IMR-90 (cell line): ENCODE measurements around the gene HEXA. TPM values are rescaled to one million over a fixed set of nuclear protein-coding genes. Genes with fewer than 3 reads are reported as not detected.

ENCODE experiments used
- ATAC-seq: fragments of 200-7000 bp; cut with Tn5 transposase; 2 replicates; pipeline ENCODE4 v1.9.1; 2020; ENCODE audit warnings: low read depth, mild to moderate bottlenecking, moderate library complexity
- BruUV-seq: library from RNA; stranded (reverse); fragments of 400-500 nt; replicated peaks from 2 replicates; lab custom pipeline; 2021; lab: Mats Ljungman, UMichigan
- CTCF ChIA-PET: fragments of 300-600 bp; formaldehyde crosslinking; extraction: SDS; loops from one replicate; lab custom pipeline; 2021; ENCODE audit warnings: antibody characterized with exemption; lab: Yijun Ruan, JAX
- POLR2A ChIA-PET: fragments of 300-600 bp; sonication (Branson Sonifier 250); formaldehyde crosslinking; loops from one replicate; lab custom pipeline; 2022; ENCODE audit warnings: antibody characterized with exemption; ENCODE audit not compliant: unreplicated experiment; lab: Charles Lee
- DNase-seq: peaks from one replicate; pipeline ENCODE4 v3.0.0; 2013
- H2AFZ ChIP-seq: replicated peaks from 2 replicates; pipeline ENCODE3; 2013; ENCODE audit warnings: low read length, mild to moderate bottlenecking; ENCODE audit not compliant: poor library complexity
- H2AK5ac ChIP-seq: 2 replicates; pipeline ENCODE4 v1.6.1; 2013; ENCODE audit warnings: low read depth, low read length, inconsistent platforms
- H2AK9ac ChIP-seq: replicated peaks from 2 replicates; pipeline ENCODE3; 2013; ENCODE audit warnings: mild to moderate bottlenecking, low read depth, low read length, moderate library complexity; ENCODE audit not compliant: poor library complexity
- H2BK120ac ChIP-seq: 2 replicates; pipeline ENCODE4 v1.6.1; 2013; ENCODE audit warnings: low read depth, low read length, inconsistent platforms
- H2BK15ac ChIP-seq: 3 replicates; pipeline ENCODE4 v1.6.1; 2013; ENCODE audit warnings: low read depth, low read length, inconsistent platforms
- H2BK20ac ChIP-seq: 2 replicates; pipeline ENCODE4 v1.6.1; 2013; ENCODE audit warnings: low read depth, mild to moderate bottlenecking, inconsistent platforms, low read length, moderate library complexity
- H2BK5ac ChIP-seq: 2 replicates; pipeline ENCODE4 v1.6.1; 2013; ENCODE audit warnings: mild to moderate bottlenecking, low read depth, low read length, inconsistent platforms; ENCODE audit not compliant: poor library complexity, severe bottlenecking
- H3K14ac ChIP-seq: replicated peaks from 2 replicates; pipeline ENCODE4 v1.6.1; 2013; ENCODE audit warnings: low read depth, low read length, inconsistent platforms
- H3K18ac ChIP-seq: 2 replicates; pipeline ENCODE4 v1.6.1; 2013; ENCODE audit warnings: low read depth, low read length, control low read depth
- H3K23ac ChIP-seq: 2 replicates; pipeline ENCODE4 v1.6.1; 2013; ENCODE audit warnings: low read depth, low read length, inconsistent platforms
- H3K27ac ChIP-seq: 2 replicates; pipeline ENCODE4 v1.5.1; 2013; ENCODE audit warnings: mild to moderate bottlenecking, control low read depth, low read length; ENCODE audit not compliant: insufficient read depth
- H3K27me3 ChIP-seq: 2 replicates; pipeline ENCODE4 v1.6.1; 2013; ENCODE audit warnings: low read length; ENCODE audit not compliant: control insufficient read depth, insufficient read depth
- H3K36me3 ChIP-seq: 2 replicates; pipeline ENCODE4 v1.6.1; 2013; ENCODE audit warnings: low read length, mixed read lengths; ENCODE audit not compliant: control insufficient read depth, insufficient read depth
- H3K4ac ChIP-seq: 2 replicates; pipeline ENCODE4 v1.6.1; 2013; ENCODE audit warnings: low read depth, low read length, inconsistent platforms
- H3K4me1 ChIP-seq: 2 replicates; pipeline ENCODE4 v1.6.1; 2013; ENCODE audit warnings: low read length, mixed read lengths; ENCODE audit not compliant: control insufficient read depth, insufficient read depth
- H3K4me2 ChIP-seq: 2 replicates; pipeline ENCODE4 v1.6.1; 2013; ENCODE audit warnings: low read depth, mild to moderate bottlenecking, control low read depth, low read length, moderate library complexity
- H3K4me3 ChIP-seq: 2 replicates; pipeline ENCODE4 v1.5.1; 2013; ENCODE audit warnings: low read depth, mild to moderate bottlenecking, control low read depth, low read length, moderate library complexity; ENCODE audit not compliant: insufficient read depth
- H3K56ac ChIP-seq: 2 replicates; pipeline ENCODE4 v1.6.1; 2013; ENCODE audit warnings: low read length, inconsistent platforms; ENCODE audit not compliant: insufficient read depth; ENCODE audit errors: extremely low read depth
- H3K79me1 ChIP-seq, 2 experiments: 2 replicates each; pipeline ENCODE4 v1.6.1; 2013; ENCODE audit warnings: low read length in 2 of 2, inconsistent platforms in 1 of 2, low read depth in 1 of 2
- H3K9ac ChIP-seq: 2 replicates; pipeline ENCODE4 v1.6.1; 2013; ENCODE audit warnings: low read depth, low read length, control low read depth
- H3K9me1 ChIP-seq: 2 replicates; pipeline ENCODE4 v1.6.1; 2013; ENCODE audit warnings: low read length, inconsistent platforms; ENCODE audit not compliant: insufficient read depth
- H3K9me3 ChIP-seq: 2 replicates; pipeline ENCODE4 v1.6.1; 2013; ENCODE audit warnings: low read length; ENCODE audit not compliant: control insufficient read depth, insufficient read depth
- H4K20me1 ChIP-seq: 2 replicates; pipeline ENCODE4 v1.6.1; 2013; ENCODE audit warnings: low read length, inconsistent platforms; ENCODE audit not compliant: insufficient read depth
- H4K5ac ChIP-seq: 2 replicates; pipeline ENCODE4 v1.6.1; 2013; ENCODE audit warnings: mild to moderate bottlenecking, low read depth, low read length, control low read depth
- H4K8ac ChIP-seq, 2 experiments: 2 replicates each; pipeline ENCODE4 v1.6.1; 2013; ENCODE audit warnings: low read depth in 2 of 2, low read length in 2 of 2, control low read depth in 1 of 2, inconsistent platforms in 1 of 2
- H4K91ac ChIP-seq: 2 replicates; pipeline ENCODE4 v1.6.1; 2013; ENCODE audit warnings: low read depth, low read length, inconsistent platforms; ENCODE audit not compliant: insufficient read depth
- CEBPB ChIP-seq: IDR thresholded peaks from 2 replicates; pipeline ENCODE4 v1.6.1; 2012; ENCODE audit warnings: low read depth, low read length, improper control_type of control experiment
- CHD1 ChIP-seq: IDR thresholded peaks from 2 replicates; pipeline ENCODE4 v1.6.1; 2012; ENCODE audit warnings: low read depth, low read length, improper control_type of control experiment
- FOS ChIP-seq: fragments of 150-350 bp; IDR thresholded peaks from 2 replicates; pipeline ENCODE4 v1.6.1; 2016; ENCODE audit warnings: low read depth, low read length
- MAFK ChIP-seq: IDR thresholded peaks from 2 replicates; pipeline ENCODE4 v1.6.1; 2012; ENCODE audit warnings: low read depth, low read length, improper control_type of control experiment
- NFE2L2 ChIP-seq: fragments of 150-350 bp; IDR thresholded peaks from 2 replicates; pipeline ENCODE4 v1.6.1; 2016; ENCODE audit warnings: low read depth, mild to moderate bottlenecking, low read length
- POLR2A ChIP-seq: IDR thresholded peaks from 2 replicates; pipeline ENCODE4 v1.6.1; 2012; ENCODE audit warnings: mild to moderate bottlenecking, low read depth, low read length
- RAD21 ChIP-seq: IDR thresholded peaks from 2 replicates; pipeline ENCODE4 v1.6.1; 2012; ENCODE audit warnings: low read length, improper control_type of control experiment
- RCOR1 ChIP-seq: IDR thresholded peaks from 2 replicates; pipeline ENCODE4 v1.6.1; 2012; ENCODE audit warnings: mild to moderate bottlenecking, low read length, improper control_type of control experiment; ENCODE audit not compliant: insufficient replicate concordance
- RFX5 ChIP-seq: IDR thresholded peaks from 2 replicates; pipeline ENCODE4 v1.8.0; 2012; ENCODE audit warnings: low read depth, mild to moderate bottlenecking, low read length, moderate library complexity
- WGBS, 2 experiments: methylation state at CpG; one replicate each; pipeline versions ENCODE4 v1.1.5 to v1.1.7; 2013; ENCODE audit warnings: missing lambda C conversion rate in 2 of 2; ENCODE audit not compliant: insufficient read length in 1 of 2; ENCODE audit errors: extremely low coverage in 2 of 2; 5-methylcytosine and 5-hydroxymethylcytosine counted together
- dilution Hi-C: fragments of 300-500 bp; cut with HindIII; formaldehyde crosslinking; loops from one replicate; pipeline ENCODE4 v1.14.3; 2018; ENCODE audit warnings: low sequenced_read_pairs; ENCODE audit not compliant: unreplicated experiment
- in situ Hi-C: fragments of 300-500 bp; cut with MboI; formaldehyde crosslinking; loops from 3 replicates; pipeline ENCODE4 v1.14.3; 2019; ENCODE audit warnings: low sequenced_read_pairs, inconsistent platforms, mixed read lengths
- intact Hi-C: fragments of 100-400 bp; cut with micrococcal nuclease; formaldehyde crosslinking; loops from 2 replicates; pipeline ENCODE4 v1.10.0; 2022
- polyA plus RNA-seq, 3 experiments: library from polyadenylated mRNA; depleted of rRNA; stranded (reverse); fragments of >200 nt; gene quantifications; 2 replicates each; pipeline ENCODE4 v1.2.3, GENCODE V29; 2012; ENCODE audit warnings: low replicate concordance in 1 of 3
- total RNA-seq: library from RNA; depleted of rRNA; stranded (reverse); fragments of >200 nt; gene quantifications from 2 replicates; pipeline ENCODE4 v1.2.3, GENCODE V29; 2012
- TF ChIP-seq, protein P1 (sequence below): fragments of 150-350 bp; IDR thresholded peaks from 2 replicates; pipeline ENCODE4 v1.6.1; 2016; ENCODE audit warnings: low read depth, mild to moderate bottlenecking, low read length, moderate library complexity, borderline replicate concordance
- TF ChIP-seq, protein P2 (sequence below): fragments of 150-350 bp; IDR thresholded peaks from 2 replicates; pipeline ENCODE4 v1.6.1; 2017; ENCODE audit warnings: mild to moderate bottlenecking, antibody characterized with exemption, low read length, low read depth

The HEXA gene
- total and polyA plus RNA-seq, 2 of the 4 experiments (the other 2 are of a cell fraction), result 19.4 to 115 TPM

DNA sequence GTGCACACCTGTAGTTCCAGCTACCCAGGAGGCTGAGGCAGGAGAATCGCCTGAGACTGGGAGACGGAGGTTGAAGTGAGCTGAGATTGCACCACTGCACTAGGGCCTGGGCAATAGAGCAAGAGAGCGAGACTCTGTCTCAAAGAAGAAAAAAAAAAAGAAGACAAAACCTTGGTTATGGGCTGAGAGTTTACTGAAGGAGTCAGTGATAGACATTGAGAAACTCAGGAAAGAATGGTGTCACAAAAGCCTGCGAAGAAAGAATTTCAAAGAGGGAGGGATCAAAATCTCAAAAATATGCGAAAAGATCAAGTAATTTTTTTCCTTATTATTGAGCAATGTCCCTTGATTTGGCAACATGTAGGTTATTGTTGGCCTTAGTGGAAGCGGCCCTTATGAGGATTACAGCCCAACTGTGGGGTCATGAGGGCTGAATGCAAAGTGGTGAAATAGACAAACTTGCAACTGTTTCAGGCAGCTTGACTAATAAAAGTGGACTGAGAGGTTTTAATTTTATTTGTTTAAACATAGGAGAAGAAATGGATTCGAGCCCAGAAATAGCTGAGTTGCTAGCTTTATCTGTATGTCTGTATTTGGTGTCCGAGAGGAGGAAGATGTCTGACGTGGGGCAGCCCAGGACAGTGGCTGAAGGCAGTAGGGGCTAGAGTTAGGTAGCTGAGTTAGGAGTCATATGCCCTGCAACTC is 37.0 kb downstream of the HEXA start (continued):
- TF ChIP-seq, protein P1, sequence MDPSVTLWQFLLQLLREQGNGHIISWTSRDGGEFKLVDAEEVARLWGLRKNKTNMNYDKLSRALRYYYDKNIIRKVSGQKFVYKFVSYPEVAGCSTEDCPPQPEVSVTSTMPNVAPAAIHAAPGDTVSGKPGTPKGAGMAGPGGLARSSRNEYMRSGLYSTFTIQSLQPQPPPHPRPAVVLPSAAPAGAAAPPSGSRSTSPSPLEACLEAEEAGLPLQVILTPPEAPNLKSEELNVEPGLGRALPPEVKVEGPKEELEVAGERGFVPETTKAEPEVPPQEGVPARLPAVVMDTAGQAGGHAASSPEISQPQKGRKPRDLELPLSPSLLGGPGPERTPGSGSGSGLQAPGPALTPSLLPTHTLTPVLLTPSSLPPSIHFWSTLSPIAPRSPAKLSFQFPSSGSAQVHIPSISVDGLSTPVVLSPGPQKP, result no peak
- TF ChIP-seq CEBPB, result peak; percentile 97

DNA sequence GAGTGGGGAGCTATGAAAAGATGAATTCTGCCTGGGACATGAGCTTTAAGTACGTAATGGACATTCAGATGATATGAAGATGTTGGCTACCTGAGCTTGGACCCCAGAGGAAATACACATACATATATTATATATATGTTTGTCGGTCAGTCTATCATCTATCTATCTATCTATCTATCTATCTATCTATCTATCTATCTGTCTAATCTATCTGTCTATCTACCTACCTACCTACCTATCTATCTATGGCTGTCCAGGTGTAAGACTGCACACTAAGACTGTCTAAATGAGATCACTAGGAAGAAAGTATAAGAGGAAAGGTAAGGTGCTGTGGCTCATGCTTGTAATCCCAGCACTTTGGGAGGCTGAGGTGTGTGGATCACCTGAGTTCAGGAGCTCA is 37.7 kb downstream of the HEXA start:
- H3K9ac ChIP-seq, result 0 out of 2 replicates have a peak overlapping the region, but pooled peaks have one; percentile 6
- no peak overlapping the region for H2AFZ ChIP-seq
- no CpG with 5 or more reads among the region's 2 CpGs for WGBS, 2 experiments
- POLR2A ChIA-PET, result no interaction called here
- no peak overlapping the region for H3K14ac ChIP-seq
- no peaks in the 10 kb centered on the region for H3K9me3 ChIP-seq
- H3K36me3 ChIP-seq, result peaks cover 3% of the 10 kb centered on the region; the same call in 1 of the 2 replicates
- H3K23ac ChIP-seq, result no peak overlapping the region
- no peak overlapping the region for H2BK15ac ChIP-seq
- H2BK5ac ChIP-seq, result peak overlapping the region; percentile 54
- no peaks in the 10 kb centered on the region for H3K79me1 ChIP-seq
- no peak overlapping the region for H2AK5ac ChIP-seq
- no peak overlapping the region for H4K8ac ChIP-seq
- DNase-seq, result no peak
- no peaks in the 10 kb centered on the region for H3K27me3 ChIP-seq
- dilution Hi-C loops, result no loop called here
- H2BK20ac ChIP-seq, result no peak overlapping the region
- no peak for ATAC-seq
- in situ Hi-C loops, result no loop called here
- no peak overlapping the region for H2AK9ac ChIP-seq
- no peak overlapping the region for H3K4ac ChIP-seq
- peaks cover 18% of the 10 kb centered on the region for H4K20me1 ChIP-seq
- H3K9me1 ChIP-seq, result peaks cover 4% of the 10 kb centered on the region
- BruUV-seq, result no TSS peak
- peak overlapping the region; percentile 15; the same call in 1 of the 2 replicates for H4K5ac ChIP-seq
- peak overlapping the region; percentile 8; the same call in 1 of the 2 replicates for H3K4me2 ChIP-seq
- peak overlapping the region; percentile 66; the same call in 1 of the 2 replicates for H3K27ac ChIP-seq
- intact Hi-C loops, result loop anchor here (2.0 kb wide), 1 partner anchor 17 kb away; the partner anchor contains the start of gene CELF6
- H4K91ac ChIP-seq, result no peak overlapping the region
- no peak overlapping the region for H2BK120ac ChIP-seq
- peaks cover 6% of the 10 kb centered on the region for H3K4me1 ChIP-seq
- peak overlapping the region; percentile 6; the same call in 1 of the 2 replicates for H3K18ac ChIP-seq
- no peak overlapping the region for H3K4me3 ChIP-seq
- H3K56ac ChIP-seq, result no peak overlapping the region
- CTCF ChIA-PET, result interaction anchor here (0.6 to 1.5 kb wide), 2 partner anchors 25 to 356 kb away, joined by 3 read pairs; no protein-coding TSS in a partner anchor
- TF ChIP-seq FOS, result no peak
- TF ChIP-seq, protein P1, result no peak
- no peak for TF ChIP-seq CHD1
- TF ChIP-seq RFX5, result no peak
- no peak for TF ChIP-seq CEBPB
- no peak for TF ChIP-seq POLR2A
- TF ChIP-seq, protein P2, sequence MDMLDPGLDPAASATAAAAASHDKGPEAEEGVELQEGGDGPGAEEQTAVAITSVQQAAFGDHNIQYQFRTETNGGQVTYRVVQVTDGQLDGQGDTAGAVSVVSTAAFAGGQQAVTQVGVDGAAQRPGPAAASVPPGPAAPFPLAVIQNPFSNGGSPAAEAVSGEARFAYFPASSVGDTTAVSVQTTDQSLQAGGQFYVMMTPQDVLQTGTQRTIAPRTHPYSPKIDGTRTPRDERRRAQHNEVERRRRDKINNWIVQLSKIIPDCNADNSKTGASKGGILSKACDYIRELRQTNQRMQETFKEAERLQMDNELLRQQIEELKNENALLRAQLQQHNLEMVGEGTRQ, result no peak
- TF ChIP-seq RCOR1, result no peak
- TF ChIP-seq MAFK, result no peak
- TF ChIP-seq RAD21, result no peak
- no peak for TF ChIP-seq NFE2L2
